Regular cardiac myocyte (primary cell): Measurements from ENCODE around the gene SPIRE1. TPM values are rescaled to one million over a fixed set of nuclear protein-coding genes. Genes with fewer than 3 reads are reported as not detected.

Experiments
- total RNA-seq: library from RNA; depleted of rRNA; stranded (reverse); fragments of >200 nt; gene quantifications from 2 replicates; pipeline ENCODE4 v1.2.3, GENCODE V29; 2014

The SPIRE1 gene
- total RNA-seq, result 26.3 and 29.9 TPM in 2 replicates

GRCh38 chr18:12657684-12658425 lies at the start of gene SPIRE1:
Gene SPIRE1 (minus strand): TSS chr18:12658107. CDS start chr18:12657866, 241 bp downstream.

GRCh38 chr18:12702221-12703095 lies 44.6 kb upstream of the SPIRE1 start, which contains the start of the genes CEP76 and PSMG2:
Gene CEP76 (minus strand): TSS chr18:12702723. CDS start chr18:12702548, 175 bp downstream.
Gene PSMG2 (plus strand): TSS chr18:12703042. CDS start chr18:12703108, 66 bp downstream.

Other genes starting within 250 kb of the SPIRE1 start
- 10.1 and 10.9 TPM in 2 replicates for gene CEP76, start 44.6 kb upstream of the SPIRE1 start, total RNA-seq
- gene PSMG2, start 44.9 kb upstream of the SPIRE1 start, total RNA-seq, result 50.5 and 56.9 TPM in 2 replicates
- 24.3 and 39.2 TPM in 2 replicates for gene PTPN2, start 226.1 kb upstream of the SPIRE1 start, total RNA-seq